ENCODE measurements around the gene PCDHGA1.

Gene PCDHGA1

DNA sequence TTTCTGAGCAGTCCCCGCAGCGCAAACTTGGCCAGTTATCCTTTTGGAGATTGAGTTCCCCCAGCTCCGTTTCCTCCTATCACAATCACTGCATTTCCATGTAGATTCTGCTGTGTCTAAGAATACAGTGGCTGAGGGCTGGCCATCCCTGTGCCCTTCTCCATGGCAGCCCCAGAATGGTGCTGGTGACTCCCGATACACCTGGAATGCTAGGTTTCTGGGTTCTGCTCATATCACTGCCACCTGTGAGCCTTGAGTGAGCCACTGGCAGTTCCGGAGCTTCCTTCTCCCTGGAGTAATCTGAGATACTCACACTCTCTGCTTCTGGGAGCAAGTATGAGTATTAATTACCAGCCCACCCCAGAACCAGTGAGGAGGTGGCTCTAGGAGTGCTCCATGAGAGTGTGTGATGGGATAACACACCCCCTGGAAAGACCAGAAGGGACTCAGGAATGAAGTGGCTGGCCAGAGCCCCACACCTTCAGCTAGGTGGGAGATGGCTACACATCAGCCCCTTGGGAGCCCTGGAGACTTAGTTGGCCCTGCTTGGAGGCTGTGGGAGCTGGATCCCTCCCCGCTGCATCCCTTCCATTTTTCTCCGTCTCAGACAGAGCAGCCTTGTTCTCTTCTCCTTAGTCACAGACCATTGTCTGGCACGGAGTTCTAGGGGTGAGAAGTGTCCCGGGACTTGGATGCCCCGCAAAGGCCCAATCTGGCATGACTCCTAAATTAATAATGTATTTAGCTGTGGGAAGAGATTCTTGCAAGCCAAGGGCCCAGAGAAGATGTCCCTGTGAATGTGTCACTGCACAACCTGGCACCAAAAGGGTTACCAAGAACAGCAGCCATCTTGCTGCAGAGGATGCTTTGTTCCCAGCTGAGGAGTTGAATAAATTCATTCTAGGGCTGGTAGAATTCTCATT is 163.4 kb downstream of the PCDHGA1 start:
- Histone ChIP-seq H3K27me3 (ENCODE audit: control insufficient read depth in 1 of 2, insufficient read depth in 2 of 2, low read length in 2 of 2) (no peaks in the 10 kb centered on the region), H3K9ac (ENCODE audit: low read length) (no peak overlapping the region), H3K9me3 (ENCODE audit: low read length) (no peaks in the 10 kb centered on the region), H3K27ac (ENCODE audit: low read depth, low read length) (no peak overlapping the region), H3K4me1 (ENCODE audit: insufficient read depth, low read length) (peaks cover 9% of the 10 kb centered on the region), H3K36me3 (ENCODE audit: insufficient read depth, low read length) (peaks cover 17% of the 10 kb centered on the region), H3K4me3 (ENCODE audit: low read depth in 1 of 2, low read length in 2 of 2) (no peak overlapping the region)

DNA sequence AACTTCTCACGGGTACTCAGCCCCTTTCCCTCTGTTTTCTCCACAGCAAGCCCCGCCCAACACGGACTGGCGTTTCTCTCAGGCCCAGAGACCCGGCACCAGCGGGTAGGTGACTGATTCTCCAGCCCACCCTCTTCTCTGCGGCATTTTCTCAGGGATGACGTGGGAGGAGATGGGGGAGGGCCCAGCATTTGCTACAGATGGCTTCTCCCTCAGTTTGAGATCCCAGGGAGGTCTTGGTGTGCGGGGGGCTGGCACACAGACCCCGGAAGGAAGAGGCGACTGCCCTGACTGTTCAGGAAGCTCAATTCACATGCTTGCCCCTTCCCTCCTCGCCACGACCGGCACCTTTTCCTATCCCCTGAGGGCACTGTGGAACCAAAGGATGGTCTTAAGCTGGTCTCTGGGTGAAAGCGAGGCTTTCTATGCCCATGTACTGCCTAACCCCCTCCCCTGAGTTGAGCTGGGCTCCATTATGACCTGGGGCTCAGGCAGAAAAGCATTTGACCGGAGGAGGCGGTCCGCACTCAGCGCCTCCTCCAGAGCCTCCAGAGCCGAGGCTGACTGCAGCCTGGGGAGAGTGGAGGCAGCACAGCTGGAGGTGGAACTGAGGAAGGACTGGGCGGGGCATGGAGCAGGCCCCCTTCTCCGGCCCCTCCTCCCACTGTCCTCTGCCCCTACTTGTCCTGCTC is 164.6 kb downstream of the PCDHGA1 start:
- Histone ChIP-seq H3K4me1 (ENCODE audit: insufficient read depth, low read length) (peaks cover 8% of the 10 kb centered on the region), H3K9me3 (ENCODE audit: low read length) (no peaks in the 10 kb centered on the region), H3K36me3 (ENCODE audit: insufficient read depth, low read length) (peaks cover 17% of the 10 kb centered on the region), H3K9ac (ENCODE audit: low read length) (no peak overlapping the region), H3K27me3 (ENCODE audit: control insufficient read depth in 1 of 2, insufficient read depth in 2 of 2, low read length in 2 of 2) (no peaks in the 10 kb centered on the region), H3K4me3 (ENCODE audit: low read depth in 1 of 2, low read length in 2 of 2) (no peak overlapping the region), H3K27ac (ENCODE audit: low read depth, low read length) (no peak overlapping the region)

DNA sequence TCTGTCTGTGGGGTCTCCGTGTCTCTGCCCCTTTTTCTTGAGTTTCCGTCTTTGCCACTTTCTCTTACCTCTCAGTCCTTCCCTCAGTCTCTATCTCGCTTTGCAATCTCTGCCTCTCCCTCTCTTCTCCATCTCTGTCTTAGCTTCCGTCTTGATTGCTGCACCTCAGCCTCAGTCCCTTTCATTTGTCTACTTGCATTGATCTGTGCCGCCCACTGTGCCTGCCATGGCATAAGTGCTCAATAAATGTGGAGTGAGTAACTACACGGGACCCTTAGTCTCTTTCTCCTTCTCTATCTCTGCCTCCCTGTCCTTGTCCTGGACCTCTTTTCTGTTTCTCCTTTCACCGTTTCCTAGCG is 165.1 kb downstream of the PCDHGA1 start:
- Histone ChIP-seq H3K27ac (ENCODE audit: low read depth, low read length) (no peak overlapping the region), H3K9ac (ENCODE audit: low read length) (no peak overlapping the region), H3K4me1 (ENCODE audit: insufficient read depth, low read length) (peaks cover 8% of the 10 kb centered on the region)

DNA sequence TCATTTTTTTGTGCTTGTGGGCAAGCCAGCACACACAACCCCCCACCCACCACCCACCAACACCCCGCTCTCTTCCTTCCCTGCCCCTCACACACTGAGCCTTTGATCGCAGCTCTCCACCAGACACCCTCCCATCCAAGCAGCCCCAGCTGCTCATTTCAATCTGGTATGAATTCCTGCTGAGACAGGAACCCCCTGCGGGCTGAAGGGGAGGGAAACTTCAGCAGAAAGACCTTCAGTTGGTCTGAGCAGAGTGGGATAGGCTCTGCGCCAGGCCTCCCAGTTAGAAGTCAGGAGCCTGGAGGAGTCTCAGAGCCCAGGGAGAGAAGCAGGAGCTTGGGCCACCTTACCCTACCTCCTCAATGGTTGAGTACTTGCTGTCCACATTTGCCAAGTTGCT is 165.7 kb downstream of the PCDHGA1 start:
- Histone ChIP-seq H3K4me1 (ENCODE audit: insufficient read depth, low read length) (peaks cover 8% of the 10 kb centered on the region), H3K4me3 (ENCODE audit: low read depth in 1 of 2, low read length in 2 of 2) (no peak overlapping the region), H3K36me3 (ENCODE audit: insufficient read depth, low read length) (peaks cover 17% of the 10 kb centered on the region), H3K27ac (ENCODE audit: low read depth, low read length) (no peak overlapping the region), H3K9ac (ENCODE audit: low read length) (no peak overlapping the region), H3K9me3 (ENCODE audit: low read length) (no peaks in the 10 kb centered on the region), H3K27me3 (ENCODE audit: control insufficient read depth in 1 of 2, insufficient read depth in 2 of 2, low read length in 2 of 2) (no peaks in the 10 kb centered on the region)

More for the DNA sequence above, 165.1 kb downstream of the PCDHGA1 start:
- H3K36me3 ChIP-seq (ENCODE audit: insufficient read depth, low read length): peaks cover 17% of the 10 kb centered on the region
- H3K27me3 ChIP-seq (ENCODE audit: control insufficient read depth in 1 of 2, insufficient read depth in 2 of 2, low read length in 2 of 2): no peaks in the 10 kb centered on the region
- H3K9me3 ChIP-seq (ENCODE audit: low read length): no peaks in the 10 kb centered on the region
- H3K4me3 ChIP-seq (ENCODE audit: low read depth in 1 of 2, low read length in 2 of 2): no peak overlapping the region

DNA sequence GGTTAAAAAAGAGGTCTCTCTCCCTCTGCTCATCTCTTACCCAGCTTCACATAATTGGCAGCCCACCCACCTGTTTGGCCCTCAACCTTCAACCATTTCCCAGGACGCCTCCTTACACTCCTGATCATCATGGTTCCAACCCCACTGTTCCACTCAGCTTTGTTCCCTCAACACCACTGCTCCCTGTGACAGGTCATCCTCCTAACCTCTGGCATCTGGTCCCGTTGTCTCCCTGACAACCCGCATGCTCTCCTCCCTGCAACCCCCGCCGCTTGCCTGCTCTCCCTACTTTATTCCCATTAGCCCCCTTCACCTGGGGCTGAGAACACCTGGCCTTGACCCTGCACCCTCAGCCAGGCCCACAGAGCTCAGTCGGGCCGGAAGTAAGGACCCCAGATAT is 171.4 kb downstream of the PCDHGA1 start:
- Histone ChIP-seq H3K9me3 (ENCODE audit: low read length) (no peaks in the 10 kb centered on the region), H3K27ac (ENCODE audit: low read depth, low read length) (no peak overlapping the region), H3K4me3 (ENCODE audit: low read depth in 1 of 2, low read length in 2 of 2) (no peak overlapping the region), H3K4me1 (ENCODE audit: insufficient read depth, low read length) (peaks cover 5% of the 10 kb centered on the region), H3K36me3 (ENCODE audit: insufficient read depth, low read length) (peaks cover 23% of the 10 kb centered on the region), H3K9ac (ENCODE audit: low read length) (no peak overlapping the region), H3K27me3 (ENCODE audit: control insufficient read depth in 1 of 2, insufficient read depth in 2 of 2, low read length in 2 of 2) (no peaks in the 10 kb centered on the region)

DNA sequence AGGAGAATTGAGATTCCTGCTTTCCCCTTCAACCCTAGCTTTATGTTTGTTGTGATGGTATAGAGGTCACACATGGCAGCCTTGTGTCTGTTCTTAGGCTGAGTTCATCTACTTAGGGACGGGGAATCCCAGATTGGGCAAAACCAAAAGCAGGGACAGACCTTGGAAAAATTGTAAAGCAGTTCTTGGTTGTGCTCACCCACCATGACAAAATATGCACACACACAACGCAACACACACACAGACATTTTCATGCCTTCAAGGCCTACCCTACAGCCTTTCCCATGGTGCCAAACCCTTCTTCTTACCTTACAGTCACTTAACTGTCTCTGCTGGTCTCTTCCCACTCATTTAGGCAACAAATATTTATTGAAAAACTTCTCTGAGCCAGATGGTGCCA is 173.4 kb downstream of the PCDHGA1 start:
- Histone ChIP-seq H3K4me3 (ENCODE audit: low read depth in 1 of 2, low read length in 2 of 2) (no peak overlapping the region), H3K27ac (ENCODE audit: low read depth, low read length) (no peak overlapping the region), H3K27me3 (ENCODE audit: control insufficient read depth in 1 of 2, insufficient read depth in 2 of 2, low read length in 2 of 2) (no peaks in the 10 kb centered on the region), H3K4me1 (ENCODE audit: insufficient read depth, low read length) (peaks cover 23% of the 10 kb centered on the region), H3K9me3 (ENCODE audit: low read length) (no peaks in the 10 kb centered on the region), H3K36me3 (ENCODE audit: insufficient read depth, low read length) (peaks cover 10% of the 10 kb centered on the region), H3K9ac (ENCODE audit: low read length) (no peak overlapping the region)

DNA sequence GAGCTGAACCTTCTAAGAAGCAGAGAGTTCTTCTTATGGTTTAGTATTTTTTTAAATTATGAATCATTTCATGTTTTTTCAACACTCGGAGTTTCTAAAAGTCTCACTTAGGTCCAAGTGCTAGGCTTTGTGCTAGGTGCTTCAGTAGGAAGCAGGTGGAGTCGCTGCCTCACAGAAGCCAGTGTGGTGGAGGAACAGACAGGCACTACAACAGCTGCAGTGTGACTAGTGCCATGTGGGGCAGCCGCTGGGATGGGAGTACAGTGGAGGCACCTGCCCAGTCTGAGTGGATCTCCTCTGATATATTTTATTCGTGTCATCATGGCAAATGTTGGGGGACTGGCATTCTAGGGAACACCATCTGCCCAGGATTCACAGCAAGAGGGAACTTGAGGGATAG is 173.9 kb downstream of the PCDHGA1 start:
- H3K27me3 ChIP-seq (ENCODE audit: control insufficient read depth in 1 of 2, insufficient read depth in 2 of 2, low read length in 2 of 2): no peaks in the 10 kb centered on the region
- no peaks in the 10 kb centered on the region for H3K9me3 ChIP-seq (ENCODE audit: low read length)
- no peak overlapping the region for H3K9ac ChIP-seq (ENCODE audit: low read length)
- peaks cover 10% of the 10 kb centered on the region for H3K36me3 ChIP-seq (ENCODE audit: insufficient read depth, low read length)
- H3K27ac ChIP-seq (ENCODE audit: low read depth, low read length): no peak overlapping the region
- H3K4me3 ChIP-seq (ENCODE audit: low read depth in 1 of 2, low read length in 2 of 2): no peak overlapping the region
- peaks cover 27% of the 10 kb centered on the region for H3K4me1 ChIP-seq (ENCODE audit: insufficient read depth, low read length)

DNA sequence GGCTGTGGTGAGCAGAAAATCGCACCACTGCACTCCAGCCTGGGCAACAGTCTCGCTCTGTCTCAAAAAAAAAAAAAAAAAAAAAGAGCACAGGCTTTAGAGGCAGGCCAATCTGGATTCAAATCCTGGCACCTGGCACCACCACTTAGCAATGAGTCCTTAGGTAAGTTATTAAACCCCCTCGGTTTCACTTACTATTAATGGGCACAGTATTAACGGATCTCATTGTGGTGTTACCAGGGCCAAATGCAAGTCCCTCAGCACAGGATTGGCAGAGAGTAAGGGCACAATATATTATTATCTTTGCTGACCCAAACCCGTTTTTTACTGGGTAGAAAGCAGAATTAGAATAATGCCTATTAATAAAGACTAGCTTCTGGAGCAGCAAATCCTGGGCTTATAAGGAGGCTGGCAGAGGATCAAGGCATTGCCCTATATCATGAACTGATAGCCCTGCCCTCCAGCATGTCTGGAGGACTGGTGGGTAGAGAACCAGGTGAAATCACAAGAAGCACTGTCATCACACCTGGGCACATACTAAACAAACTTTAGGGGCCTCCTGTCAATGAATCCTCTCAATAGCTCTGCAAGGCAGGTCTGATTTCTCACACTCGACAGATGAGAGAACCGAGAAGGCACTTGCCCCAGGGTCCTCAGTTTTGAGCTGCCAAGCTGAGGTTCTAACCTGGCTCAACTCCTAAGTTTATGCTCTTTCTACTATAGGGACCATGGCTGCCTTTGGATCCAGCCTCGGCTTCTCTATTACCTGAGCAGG is 176.3 kb downstream of the PCDHGA1 start:
- Histone ChIP-seq H3K4me1 (ENCODE audit: insufficient read depth, low read length) (peaks cover 38% of the 10 kb centered on the region), H3K36me3 (ENCODE audit: insufficient read depth, low read length) (peaks cover 20% of the 10 kb centered on the region), H3K27ac (ENCODE audit: low read depth, low read length) (peak overlapping the region; percentile 72), H3K27me3 (ENCODE audit: control insufficient read depth in 1 of 2, insufficient read depth in 2 of 2, low read length in 2 of 2) (no peaks in the 10 kb centered on the region), H3K9ac (ENCODE audit: low read length) (no peak overlapping the region), H3K9me3 (ENCODE audit: low read length) (no peaks in the 10 kb centered on the region), H3K4me3 (ENCODE audit: low read depth in 1 of 2, low read length in 2 of 2) (no peak overlapping the region)

DNA sequence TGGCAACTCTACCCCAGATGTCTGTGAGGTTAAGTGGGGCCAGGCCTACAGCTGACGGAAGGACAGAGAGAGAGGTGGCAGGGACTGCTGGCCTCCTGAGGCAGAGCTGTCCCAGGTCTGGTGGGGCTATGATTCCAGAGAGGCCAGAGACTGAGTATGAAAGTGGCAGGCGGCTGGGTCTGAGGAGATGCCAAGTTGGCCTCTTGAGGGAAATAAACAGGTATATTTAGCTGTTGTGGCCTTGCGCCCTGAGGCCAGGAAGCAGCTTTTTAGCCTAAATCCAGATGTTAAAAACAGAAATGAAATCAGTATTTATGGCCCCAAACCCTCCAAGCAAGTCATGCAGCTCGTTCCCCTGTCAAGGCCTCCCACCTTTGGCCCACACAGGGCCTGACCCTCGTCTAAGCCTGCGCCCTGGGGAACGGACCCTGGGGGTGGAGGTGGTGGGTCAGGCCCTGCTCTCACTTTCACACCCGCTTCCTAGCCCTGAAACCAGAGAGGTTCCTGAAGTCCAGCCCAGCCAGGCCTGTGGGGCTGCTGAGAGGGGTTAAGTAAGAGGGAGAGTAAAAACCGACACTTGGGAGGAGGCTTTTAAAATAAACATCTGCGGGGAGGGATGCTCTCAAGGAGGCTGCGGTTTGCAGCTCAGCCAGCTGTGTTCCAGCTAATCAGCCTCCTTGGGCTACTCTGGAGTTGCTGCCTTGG is 177.2 kb downstream of the PCDHGA1 start:
- H3K4me1 ChIP-seq (ENCODE audit: insufficient read depth, low read length): peaks cover 38% of the 10 kb centered on the region
- H3K27ac ChIP-seq (ENCODE audit: low read depth, low read length): peak overlapping the region; percentile 72
- H3K27me3 ChIP-seq (ENCODE audit: control insufficient read depth in 1 of 2, insufficient read depth in 2 of 2, low read length in 2 of 2): no peaks in the 10 kb centered on the region
- no peaks in the 10 kb centered on the region for H3K9me3 ChIP-seq (ENCODE audit: low read length)
- peaks cover 23% of the 10 kb centered on the region for H3K36me3 ChIP-seq (ENCODE audit: insufficient read depth, low read length)
- H3K9ac ChIP-seq (ENCODE audit: low read length): no peak overlapping the region
- peak overlapping the region in 1 of 2 donors; percentile 45 for H3K4me3 ChIP-seq (ENCODE audit: low read depth in 1 of 2, low read length in 2 of 2)

DNA sequence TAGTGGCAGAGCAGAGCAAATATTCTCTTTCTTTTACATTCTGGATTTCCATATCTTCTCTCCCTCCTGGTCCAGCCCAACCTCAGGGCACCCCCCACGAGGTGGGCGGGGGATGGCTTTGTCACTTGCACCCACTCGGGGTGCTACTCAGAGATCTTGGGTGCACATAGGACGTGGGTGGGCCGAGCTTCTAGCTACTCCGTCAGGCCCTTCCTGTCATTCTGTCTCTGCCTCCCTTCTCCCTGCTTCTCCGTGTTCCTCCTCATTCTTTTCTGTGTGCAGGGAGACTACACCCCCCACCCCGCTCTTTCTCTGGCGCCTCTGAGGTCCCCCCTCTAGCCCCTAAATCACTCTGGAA is 178.1 kb downstream of the PCDHGA1 start:
- Histone ChIP-seq H3K4me1 (ENCODE audit: insufficient read depth, low read length) (peaks cover 38% of the 10 kb centered on the region), H3K4me3 (ENCODE audit: low read depth in 1 of 2, low read length in 2 of 2) (peak overlapping the region; percentile 24 to 45), H3K9ac (ENCODE audit: low read length) (no peak overlapping the region), H3K27me3 (ENCODE audit: control insufficient read depth in 1 of 2, insufficient read depth in 2 of 2, low read length in 2 of 2) (no peaks in the 10 kb centered on the region), H3K9me3 (ENCODE audit: low read length) (no peaks in the 10 kb centered on the region), H3K27ac (ENCODE audit: low read depth, low read length) (peak overlapping the region; percentile 72), H3K36me3 (ENCODE audit: insufficient read depth, low read length) (peaks cover 23% of the 10 kb centered on the region)
